Parathyroid adenoma (tissue), 2 donors: ENCODE data around the gene TASL.

Experiments used
- H2AFZ ChIP-seq: fragments of 300-600 bp; sonication (generic); one replicate; pipeline ENCODE4 v1.7.0; 2017; ENCODE audit warnings: antibody characterized with exemption, mild to moderate bottlenecking
- H3K27ac ChIP-seq: fragments of 300-600 bp; sonication (generic); one replicate; pipeline ENCODE4 v1.7.0; 2017
- H3K27me3 ChIP-seq: fragments of 300-600 bp; sonication (generic); one replicate; pipeline ENCODE4 v1.7.0; 2017; ENCODE audit warnings: low read length; ENCODE audit not compliant: control insufficient read depth, insufficient read depth
- H3K36me3 ChIP-seq: fragments of 300-600 bp; sonication (generic); one replicate; pipeline ENCODE4 v1.7.0; 2017; ENCODE audit warnings: low read length; ENCODE audit not compliant: control insufficient read depth, insufficient read depth
- H3K4me1 ChIP-seq: fragments of 300-600 bp; sonication (generic); one replicate; pipeline ENCODE4 v1.7.0; 2017; ENCODE audit warnings: control low read depth
- H3K4me2 ChIP-seq: fragments of 300-600 bp; sonication (generic); one replicate; pipeline ENCODE4 v1.7.0; 2017; ENCODE audit warnings: low read length
- H3K4me3 ChIP-seq: fragments of 300-600 bp; sonication (generic); one replicate; pipeline ENCODE4 v1.7.0; 2017; ENCODE audit warnings: low read depth, low read length
- H3K79me2 ChIP-seq: fragments of 300-600 bp; sonication (generic); one replicate; pipeline ENCODE4 v1.7.0; 2017; ENCODE audit warnings: control low read depth
- H3K9ac ChIP-seq: fragments of 300-600 bp; sonication (generic); one replicate; pipeline ENCODE4 v1.7.0; 2017; ENCODE audit warnings: mild to moderate bottlenecking
- H3K9me3 ChIP-seq: fragments of 300-600 bp; sonication (generic); one replicate; pipeline ENCODE4 v1.7.0; 2017; ENCODE audit warnings: low read length; ENCODE audit not compliant: control insufficient read depth
- CTCF ChIP-seq: fragments of 300-600 bp; sonication (generic); IDR thresholded peaks from one replicate; pipeline ENCODE4 v1.7.0; 2017; ENCODE audit warnings: antibody characterized with exemption, mild to moderate bottlenecking
- donor health status: primary hyperparathyroidism.

TASL gene, protein sequence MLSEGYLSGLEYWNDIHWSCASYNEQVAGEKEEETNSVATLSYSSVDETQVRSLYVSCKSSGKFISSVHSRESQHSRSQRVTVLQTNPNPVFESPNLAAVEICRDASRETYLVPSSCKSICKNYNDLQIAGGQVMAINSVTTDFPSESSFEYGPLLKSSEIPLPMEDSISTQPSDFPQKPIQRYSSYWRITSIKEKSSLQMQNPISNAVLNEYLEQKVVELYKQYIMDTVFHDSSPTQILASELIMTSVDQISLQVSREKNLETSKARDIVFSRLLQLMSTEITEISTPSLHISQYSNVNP

GRCh38 chrX:30577362-30577991, at the start of gene TASL:
Gene TASL, minus strand, starts transcription at chrX:30577766. Its CDS starts 17,411 bp downstream, at chrX:30560355.
- Histone ChIP-seq H3K27ac (no peak within 1 kb of the TSS), H3K4me3 (no peak within 1 kb of the TSS), H3K27me3 (no peaks in the 10 kb centered on the region)

GRCh38 chrX:30626402-30626801, 48.8 kb upstream of the TASL start:
- no peak for TF ChIP-seq CTCF
- Histone ChIP-seq H3K27ac (no peak overlapping the region), H3K4me1 (no peaks in the 10 kb centered on the region), H3K27me3 (no peaks in the 10 kb centered on the region), H3K9ac (no peak overlapping the region), H2AFZ (no peak overlapping the region), H3K36me3 (no peaks in the 10 kb centered on the region), H3K4me2 (no peak overlapping the region), H3K9me3 (no peaks in the 10 kb centered on the region), H3K4me3 (no peak overlapping the region), H3K79me2 (no peaks in the 10 kb centered on the region)

More at GRCh38 chrX:30577362-30577991, at the start of gene TASL:
- no peak within 1 kb of the TSS for H3K4me2 ChIP-seq
- no peak within 1 kb of the TSS for H3K9ac ChIP-seq
- H2AFZ ChIP-seq, result no peak within 1 kb of the TSS
- no peaks in the 10 kb centered on the region for H3K4me1 ChIP-seq
- H3K79me2 ChIP-seq, result no peaks in the 10 kb centered on the region
- H3K36me3 ChIP-seq, result no peaks in the 10 kb centered on the region
- TF ChIP-seq CTCF, result no peak
- H3K9me3 ChIP-seq, result no peaks in the 10 kb centered on the region

GRCh38 chrX:30622361-30622760, 44.8 kb upstream of the TASL start:
- H2AFZ ChIP-seq, result no peak overlapping the region
- no peak overlapping the region for H3K4me3 ChIP-seq
- H3K4me1 ChIP-seq, result no peaks in the 10 kb centered on the region
- no peaks in the 10 kb centered on the region for H3K79me2 ChIP-seq
- no peak overlapping the region for H3K4me2 ChIP-seq
- H3K27me3 ChIP-seq, result no peaks in the 10 kb centered on the region
- no peaks in the 10 kb centered on the region for H3K9me3 ChIP-seq
- no peak for TF ChIP-seq CTCF
- H3K9ac ChIP-seq, result no peak overlapping the region
- no peaks in the 10 kb centered on the region for H3K36me3 ChIP-seq
- H3K27ac ChIP-seq, result no peak overlapping the region

- TF ChIP-seq CTCF, result no peak
- Histone ChIP-seq H3K4me2 (no peak overlapping the region), H2AFZ (no peak overlapping the region), H3K79me2 (no peaks in the 10 kb centered on the region), H3K4me3 (no peak overlapping the region), H3K36me3 (no peaks in the 10 kb centered on the region), H3K27ac (no peak overlapping the region), H3K9me3 (no peaks in the 10 kb centered on the region), H3K27me3 (no peaks in the 10 kb centered on the region), H3K4me1 (no peaks in the 10 kb centered on the region), H3K9ac (no peak overlapping the region)
Measured at GRCh38 chrX:30620980-30621618, 43.5 kb upstream of the TASL start.
